Mammary epithelial cell (primary cell): Measurements from ENCODE around the gene SOX10.

Source experiments
- CTCF ChIP-seq, 2 donors: IDR thresholded peaks in 1 of 2; conservative IDR thresholded peaks in 1 of 2; 2 replicates each; pipeline ENCODE4 v1.5.1; 2011 to 2012; ENCODE audit warnings: inconsistent platforms in 2 of 2, low read length in 2 of 2, mild to moderate bottlenecking in 2 of 2, control low read depth in 1 of 2, low read depth in 1 of 2; ENCODE audit not compliant: insufficient read depth in 1 of 2; ENCODE audit errors: extremely low read depth in 1 of 2
- EZH2 ChIP-seq: IDR thresholded peaks from 2 replicates; pipeline ENCODE4 v1.6.1; 2012; ENCODE audit warnings: low read length, inconsistent platforms, borderline replicate concordance

- no peak for TF ChIP-seq CTCF (conservative IDR thresholded peaks at IDR 0.05 in 1 of 2, IDR thresholded peaks at IDR 0.05 in 1 of 2; ENCODE audit: extremely low read depth in 1 of 2, insufficient read depth in 1 of 2, low read depth in 1 of 2, low read length in 2 of 2)
- TF ChIP-seq EZH2 = no peak
Measured at GRCh38 chr22:37970864-37971263, 13.5 kb downstream of the SOX10 start.
